Stimulated activated CD8-positive, alpha-beta memory T cell treated with anti-CD3 and anti-CD28 coated beads, Interleukin-15, amount 100 ng/mL, for 4 hours (primary cell): ENCODE results near the gene MSL1.
A peak's percentile ranks its signal among the peaks of the same experiment; 100 is the strongest.
"Not testable (repeated sequence)": the region's sequence is repeated elsewhere in the genome, so short reads cannot be mapped to it uniquely, and the experiment has no call there.

ENCODE experiments used
- DNase-seq, 2 donors: peaks; one replicate each; pipeline ENCODE4 v3.0.0-alpha.2; 2020; ENCODE audit warnings: low read depth in 2 of 2

MSL1 gene

DNA sequence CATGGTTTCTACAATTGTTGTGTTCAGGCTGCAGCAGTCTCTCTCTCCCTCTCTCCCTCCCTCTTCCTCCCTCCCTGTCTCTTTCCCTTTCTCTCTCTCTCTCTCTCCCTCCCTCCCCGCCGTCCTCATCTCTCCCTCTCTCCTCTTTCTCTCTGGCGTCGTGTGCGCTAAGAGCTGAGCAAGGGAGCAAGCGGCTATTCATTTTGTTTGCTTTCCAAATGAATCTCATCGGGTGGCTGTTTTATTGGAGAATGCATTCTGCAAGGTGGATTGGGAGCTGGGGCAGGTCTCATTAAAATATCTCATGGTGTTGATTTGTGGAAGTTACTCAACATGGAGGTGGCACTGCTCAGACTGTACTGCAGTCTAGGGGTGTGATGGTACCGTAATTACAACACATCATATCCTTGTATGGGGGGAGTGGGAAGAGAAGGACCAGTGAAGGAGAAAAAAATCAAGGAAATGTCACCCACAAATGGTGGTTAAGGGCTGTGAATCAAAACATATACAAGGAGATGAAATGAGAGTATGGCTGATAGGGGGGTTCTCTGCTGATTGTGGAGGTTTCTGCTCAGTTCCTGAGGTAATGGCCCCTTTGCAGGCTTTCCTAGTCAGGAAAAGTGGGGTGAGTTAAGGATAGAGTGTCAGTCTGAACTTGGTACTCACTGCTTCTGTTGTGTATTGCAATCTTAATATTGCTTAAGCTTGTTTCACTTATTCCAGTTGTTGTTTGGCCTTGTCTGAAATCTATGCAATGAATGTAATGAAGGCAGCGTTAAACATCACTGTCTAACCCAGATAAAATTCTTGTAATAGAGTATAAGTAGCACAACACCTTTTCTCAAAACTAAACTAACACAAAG, 2.7 kb downstream of the MSL1 start:
- DNase-seq: no peak

DNA sequence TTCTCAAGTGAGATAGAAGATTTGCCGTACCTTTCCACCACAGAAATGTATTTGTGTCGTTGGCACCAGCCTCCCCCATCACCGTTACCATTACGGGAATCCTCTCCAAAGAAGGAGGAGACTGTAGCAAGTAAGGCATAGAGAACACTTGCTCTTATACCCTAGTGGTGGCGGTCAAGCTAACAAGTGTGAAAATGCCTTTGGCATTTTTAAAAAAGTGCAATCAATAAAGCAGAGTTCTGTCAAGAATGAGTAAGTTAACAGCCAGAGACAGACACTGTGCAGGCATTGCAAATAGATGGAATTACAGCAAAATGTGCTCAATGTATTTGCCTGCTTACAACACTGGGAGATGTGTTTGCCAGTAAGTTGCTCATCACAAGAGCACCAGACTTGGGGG, 7.7 kb downstream of the MSL1 start:
- DNase-seq: no peak

DNA sequence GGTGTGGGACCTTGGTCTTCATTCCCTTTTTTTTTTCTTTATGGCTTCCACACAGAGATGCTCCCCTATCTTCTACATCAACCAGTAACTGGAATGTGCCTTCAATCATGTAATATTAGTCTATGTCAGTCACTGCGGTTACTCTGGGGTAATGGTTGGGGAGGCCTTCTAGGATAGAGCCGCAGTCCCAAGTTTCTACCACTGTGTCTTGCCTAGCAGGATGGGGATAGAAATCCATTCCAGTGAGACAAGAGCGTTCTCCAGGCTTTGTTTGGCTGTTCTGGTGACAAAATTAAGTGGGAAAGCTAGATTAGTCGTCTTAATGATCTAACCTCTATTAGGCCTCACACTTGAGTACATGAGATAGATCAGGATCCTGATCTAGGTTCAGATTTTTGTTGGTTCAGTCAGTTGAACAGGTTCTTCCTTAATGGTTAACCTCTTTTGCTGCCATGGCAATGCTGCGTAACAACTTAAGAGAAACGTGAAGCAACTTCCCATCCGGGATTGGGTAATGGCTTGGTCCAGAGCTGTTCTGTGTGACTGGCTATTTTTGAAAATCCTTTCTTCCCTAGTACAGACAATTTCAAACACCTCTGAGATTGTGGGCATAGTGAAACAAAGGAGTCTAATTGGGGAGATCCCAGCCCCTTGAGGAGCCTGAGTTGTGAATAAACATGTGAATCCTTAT, 8.7 kb downstream of the MSL1 start:
- DNase-seq: no peak

- no peak for DNase-seq
Measured at GRCh38 chr17:40134184-40134583, 12.4 kb downstream of the MSL1 start.

- no peak for DNase-seq
Measured at GRCh38 chr17:40135817-40136216, 14.0 kb downstream of the MSL1 start.

DNA sequence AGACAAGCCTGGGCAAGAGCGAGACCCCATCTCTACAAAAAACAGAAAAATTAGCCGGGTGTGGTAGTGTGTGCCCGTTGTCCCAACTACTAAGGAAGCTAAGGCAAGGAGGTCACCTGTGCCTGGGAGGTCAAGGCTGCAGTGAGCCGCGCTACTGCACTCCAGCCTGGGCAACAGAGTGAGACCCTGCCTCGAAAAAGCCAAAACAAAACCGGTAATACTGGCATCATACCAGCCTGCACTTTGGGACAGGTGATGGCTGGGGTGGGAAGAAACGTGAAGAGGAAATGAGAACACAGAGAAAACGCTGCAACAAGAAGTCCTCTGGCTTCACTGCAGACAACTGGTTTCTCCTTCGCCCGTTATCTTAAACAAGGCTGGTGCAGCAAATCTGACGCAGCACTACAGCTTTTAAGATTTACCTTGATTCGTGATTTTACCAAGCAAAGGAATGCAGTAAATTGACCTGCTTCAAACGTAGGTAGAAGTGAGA, 17.8 kb downstream of the MSL1 start:
- DNase-seq: no peak

DNA sequence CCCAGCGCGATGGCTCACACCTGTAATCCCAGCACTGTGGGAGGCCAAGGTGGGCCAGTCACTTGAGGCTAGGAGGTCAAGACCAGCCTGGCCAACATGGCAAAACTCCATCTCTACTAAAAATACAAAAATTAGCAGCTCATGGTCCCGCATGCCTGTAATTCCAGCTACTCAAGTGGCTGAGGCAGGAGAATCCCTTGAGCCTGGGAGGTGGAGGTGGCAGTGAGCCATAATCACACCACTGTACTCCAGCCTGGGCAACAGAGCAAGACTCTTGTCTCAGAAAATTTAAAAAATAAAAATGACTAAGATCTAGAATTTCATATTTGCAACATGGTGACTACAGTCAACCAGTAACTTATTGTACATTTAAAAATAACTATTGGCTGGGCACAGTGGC, 21.4 kb downstream of the MSL1 start:
- DNase-seq: not testable (repeated sequence)

GRCh38 chr17:40145476-40145875, 23.7 kb downstream of the MSL1 start:
- no peak for DNase-seq

DNA sequence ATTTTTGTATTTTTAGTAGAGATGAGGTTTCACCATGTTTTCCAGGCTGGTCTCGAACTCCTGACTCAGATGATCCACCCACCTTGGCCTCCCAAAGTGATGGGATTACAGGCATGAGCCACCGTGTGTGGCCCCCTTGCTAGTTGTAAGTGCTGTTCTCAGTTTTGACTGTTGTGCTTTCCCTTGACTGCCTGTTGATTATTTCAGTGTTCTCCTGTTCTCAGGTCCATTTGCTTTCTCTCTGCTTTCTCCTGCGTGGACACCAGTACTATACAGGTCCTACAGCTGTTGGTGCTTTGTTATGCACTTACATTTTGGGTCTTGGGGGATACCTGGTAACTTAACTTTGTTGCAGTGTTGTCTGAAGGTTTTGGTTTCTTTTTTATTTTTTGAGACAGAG, 26.8 kb downstream of the MSL1 start:
- DNase-seq: no peak

GRCh38 chr17:40150276-40150675, 28.5 kb downstream of the MSL1 start:
- DNase-seq: no peak

DNA sequence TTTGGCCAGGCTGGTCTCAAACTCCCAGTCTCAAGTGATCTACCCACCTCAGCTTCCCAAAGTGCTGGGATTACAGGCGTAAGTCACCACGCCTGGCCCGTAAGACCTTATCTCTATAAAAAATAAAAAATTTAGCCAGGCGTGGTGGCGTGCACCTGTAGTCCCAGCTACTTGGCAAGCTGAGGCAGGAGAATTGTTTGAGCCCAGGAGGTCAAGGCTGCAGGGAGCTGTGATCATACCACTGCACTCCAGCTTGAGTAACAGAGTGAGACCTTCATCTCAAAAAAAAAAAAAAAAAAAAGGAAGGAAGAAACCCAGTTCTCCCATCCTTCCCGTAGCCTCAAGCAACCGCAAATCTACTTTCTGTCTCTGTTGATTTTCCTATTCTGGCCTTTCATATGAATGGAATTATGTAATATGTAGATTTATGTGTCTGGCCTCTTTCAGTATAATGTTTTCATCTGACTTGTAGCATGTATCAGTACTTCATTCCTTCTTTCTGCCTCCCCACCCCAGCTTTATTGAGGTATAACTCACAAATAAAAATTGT, 29.7 kb downstream of the MSL1 start:
- DNase-seq: no peak

- no peak for DNase-seq
Measured at GRCh38 chr17:40153603-40154236, 31.9 kb downstream of the MSL1 start.

- DNase-seq: no peak
Measured at GRCh38 chr17:40157973-40158372, 36.2 kb downstream of the MSL1 start.

- no peak for DNase-seq
Measured at GRCh38 chr17:40158438-40159013, 36.8 kb downstream of the MSL1 start.

- DNase-seq: no peak
Measured at GRCh38 chr17:40159456-40159855, 37.7 kb downstream of the MSL1 start.

- DNase-seq: no peak
Measured at GRCh38 chr17:40167685-40168261, 46.0 kb downstream of the MSL1 start.

GRCh38 chr17:40168262-40168832, 46.6 kb downstream of the MSL1 start:
- DNase-seq: peak in 1 of 2 donors; percentile 10

DNA sequence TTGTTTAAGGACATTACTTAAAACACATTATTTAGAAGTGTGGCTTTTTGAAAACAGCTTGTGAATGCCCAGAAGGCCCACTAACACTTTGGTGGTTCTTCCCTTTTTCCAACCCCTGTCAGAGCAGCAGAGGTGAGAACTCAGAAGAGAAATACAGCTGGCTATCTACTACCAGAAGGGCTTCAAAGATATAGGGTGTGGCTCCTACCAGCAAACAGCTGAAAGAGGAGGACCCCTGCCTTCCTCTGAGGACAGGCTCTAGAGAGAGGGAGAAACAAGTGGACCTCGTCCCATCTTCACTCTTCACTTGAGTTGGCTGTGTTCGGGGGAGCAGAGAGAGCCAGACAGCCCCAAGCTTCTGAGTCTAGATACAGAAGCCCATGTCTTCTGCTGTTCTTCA, 48.6 kb downstream of the MSL1 start:
- no peak for DNase-seq

DNA sequence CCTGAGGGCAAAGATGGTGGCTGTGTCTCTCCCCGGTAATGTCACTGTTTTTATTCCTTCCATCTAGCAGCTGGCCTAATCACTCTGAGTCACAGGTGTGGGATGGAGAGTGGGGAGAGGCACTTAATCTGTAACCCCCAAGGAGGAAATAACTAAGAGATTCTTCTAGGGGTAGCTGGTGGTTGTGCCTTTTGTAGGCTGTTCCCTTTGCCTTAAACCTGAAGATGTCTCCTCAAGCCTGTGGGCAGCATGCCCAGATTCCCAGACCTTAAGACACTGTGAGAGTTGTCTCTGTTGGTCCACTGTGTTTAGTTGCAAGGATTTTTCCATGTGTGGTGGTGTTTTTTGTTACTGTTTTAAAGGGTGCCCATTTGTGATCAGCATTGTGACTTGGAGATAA, 50.0 kb downstream of the MSL1 start:
- no peak for DNase-seq

GRCh38 chr17:40173091-40173777, 51.5 kb downstream of the MSL1 start:
- no peak for DNase-seq

DNA sequence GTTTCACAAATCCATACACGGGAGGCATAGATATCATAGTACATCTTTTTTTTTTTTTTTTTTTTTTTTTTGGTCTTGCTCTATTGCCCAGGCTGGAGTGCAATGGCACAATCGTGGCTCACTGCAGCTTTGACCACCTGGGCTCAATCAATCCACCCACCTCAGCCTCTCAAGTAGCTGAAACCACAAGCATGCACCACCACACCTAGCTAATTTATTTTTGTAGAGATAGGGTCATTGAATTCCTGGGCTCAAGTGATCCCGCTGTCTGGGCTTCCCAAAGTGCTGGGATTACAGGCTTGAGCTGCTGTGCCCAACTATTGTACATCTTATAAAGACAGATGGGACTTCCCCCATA, 52.0 kb downstream of the MSL1 start:
- no peak for DNase-seq
